ENCODE data around the gene FCMR.

The FCMR gene

DNA sequence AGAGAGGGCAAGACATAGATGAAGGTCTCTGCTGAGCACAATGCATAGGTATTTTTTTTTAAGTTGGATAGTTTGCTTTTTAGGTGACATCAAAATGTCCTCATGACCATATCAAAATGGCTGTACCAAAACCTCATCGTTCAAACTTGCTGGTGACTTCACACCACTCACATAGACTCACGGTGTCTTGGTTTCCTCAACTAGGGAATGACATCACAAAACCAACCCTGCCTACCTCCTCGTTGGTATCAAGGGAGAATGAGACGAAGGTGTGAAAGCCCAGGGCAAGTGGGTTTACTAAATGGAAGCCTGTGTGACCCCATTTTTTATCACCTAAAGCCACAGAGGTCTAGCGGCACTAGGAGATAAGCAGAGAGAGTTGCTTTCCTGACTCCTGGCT, 23.0 kb upstream of the FCMR start:
- Histone ChIP-seq H2BK12ac (ENCODE audit: low read length in 2 of 2) (no peak overlapping the region), H3K79me1 (replicated peaks; ENCODE audit: low read length, poor library complexity, severe bottlenecking) (no peaks in the 10 kb centered on the region), H2AK5ac (ENCODE audit: low read length, severe bottlenecking) (no peak overlapping the region), H2BK120ac (ENCODE audit: low read depth, low read length) (no peak overlapping the region), H3K27ac (ENCODE audit: low read length, poor library complexity, severe bottlenecking) (no peak overlapping the region), H3K4me3 (ENCODE audit: insufficient read depth in 1 of 2, low read depth in 1 of 2, low read length in 2 of 2) (no peak overlapping the region), H3K9ac (ENCODE audit: low read length) (no peak overlapping the region), H4K91ac (ENCODE audit: low read length) (no peak overlapping the region), H3K14ac (ENCODE audit: low read length in 2 of 2) (no peak overlapping the region), H3K4ac (ENCODE audit: low read depth in 1 of 2, low read length in 2 of 2) (no peak overlapping the region), H3K4me2 (ENCODE audit: low read length, poor library complexity, severe bottlenecking) (no peak overlapping the region), H3K9me3 (ENCODE audit: control insufficient read depth, low read length) (peaks cover 3% of the 10 kb centered on the region), H3K23ac (ENCODE audit: low read length in 2 of 2) (no peak overlapping the region), H3K18ac (ENCODE audit: low read depth in 1 of 2, low read length in 2 of 2) (no peak overlapping the region), H2BK5ac (ENCODE audit: low read depth, low read length, poor library complexity, severe bottlenecking) (no peak overlapping the region), H3K27me3 (ENCODE audit: control insufficient read depth in 1 of 2, insufficient read depth in 1 of 2, low read length in 2 of 2) (peaks cover 7 to 79% of the 10 kb centered on the region in 2 experiments), H2AFZ (ENCODE audit: low read depth, low read length) (no peak overlapping the region), H3K4me1 (ENCODE audit: control insufficient read depth, insufficient read depth, low read depth, low read length) (peaks cover 6% of the 10 kb centered on the region), H3K36me3 (ENCODE audit: control insufficient read depth in 1 of 2, insufficient read depth in 2 of 2, low read depth in 1 of 2, low read length in 2 of 2) (no peaks in the 10 kb centered on the region), H4K8ac (ENCODE audit: low read length) (no peak overlapping the region), H2BK15ac (ENCODE audit: low read depth, poor library complexity, severe bottlenecking) (no peak overlapping the region)
- WGBS: 72% methylated on average over 5 of the region's 5 CpGs
- DNase-seq: no peak

DNA sequence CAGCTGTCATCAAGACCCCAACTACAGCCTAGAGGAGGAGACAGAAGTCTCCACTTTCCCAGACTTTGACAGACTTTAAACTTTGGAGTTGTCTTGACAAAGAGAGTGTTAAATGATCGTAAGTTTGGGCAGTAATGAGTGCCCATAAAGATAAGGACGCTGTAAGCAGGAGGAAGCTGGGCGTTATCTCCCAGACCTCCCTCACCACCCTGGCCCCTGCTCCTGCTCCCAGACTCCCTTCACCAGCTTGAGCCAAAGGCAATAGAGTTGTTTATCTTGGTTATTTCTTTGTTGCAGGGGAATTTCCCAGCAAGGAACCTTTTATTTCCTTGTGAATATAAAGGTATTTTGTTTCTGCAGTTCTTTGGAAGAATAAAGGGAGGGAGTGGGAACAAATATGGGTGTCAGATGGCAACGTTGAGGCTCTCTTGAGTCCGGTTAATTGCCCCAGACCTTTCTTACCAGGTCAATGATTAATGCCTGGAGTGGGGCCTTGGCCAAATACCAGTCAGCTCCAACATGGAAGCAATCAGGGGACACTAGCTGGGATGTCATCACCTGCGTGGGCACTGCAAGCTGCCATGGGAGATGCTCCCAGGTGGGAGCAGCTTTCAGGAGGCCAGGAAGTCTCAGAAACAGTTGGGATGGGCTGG, 20.2 kb upstream of the FCMR start:
- Histone ChIP-seq H3K79me1 (replicated peaks; ENCODE audit: low read length, poor library complexity, severe bottlenecking) (no peaks in the 10 kb centered on the region), H3K9ac (ENCODE audit: low read length) (no peak overlapping the region), H2AFZ (ENCODE audit: low read depth, low read length) (no peak overlapping the region), H3K18ac (ENCODE audit: low read depth in 1 of 2, low read length in 2 of 2) (no peak overlapping the region), H3K27ac (ENCODE audit: low read length, poor library complexity, severe bottlenecking) (no peak overlapping the region), H3K4me3 (ENCODE audit: insufficient read depth in 1 of 2, low read depth in 1 of 2, low read length in 2 of 2) (no peak overlapping the region), H2BK12ac (ENCODE audit: low read length in 2 of 2) (no peak overlapping the region), H3K9me3 (ENCODE audit: control insufficient read depth, low read length) (no peaks in the 10 kb centered on the region), H3K23ac (ENCODE audit: low read length in 2 of 2) (no peak overlapping the region), H2BK15ac (ENCODE audit: low read depth, poor library complexity, severe bottlenecking) (no peak overlapping the region), H4K8ac (ENCODE audit: low read length) (no peak overlapping the region), H2BK120ac (ENCODE audit: low read depth, low read length) (no peak overlapping the region), H3K4ac (ENCODE audit: low read depth in 1 of 2, low read length in 2 of 2) (no peak overlapping the region), H2AK5ac (ENCODE audit: low read length, severe bottlenecking) (peak overlapping the region; percentile 72), H3K14ac (ENCODE audit: low read length in 2 of 2) (no peak overlapping the region), H3K36me3 (ENCODE audit: control insufficient read depth in 1 of 2, insufficient read depth in 2 of 2, low read depth in 1 of 2, low read length in 2 of 2) (no peaks in the 10 kb centered on the region), H3K27me3 (ENCODE audit: control insufficient read depth in 1 of 2, insufficient read depth in 1 of 2, low read length in 2 of 2) (peaks cover 7 to 70% of the 10 kb centered on the region in 2 experiments), H2BK5ac (ENCODE audit: low read depth, low read length, poor library complexity, severe bottlenecking) (no peak overlapping the region), H3K4me1 (ENCODE audit: control insufficient read depth, insufficient read depth, low read depth, low read length) (peaks cover 4% of the 10 kb centered on the region), H4K91ac (ENCODE audit: low read length) (no peak overlapping the region), H3K4me2 (ENCODE audit: low read length, poor library complexity, severe bottlenecking) (no peak overlapping the region)
- DNase-seq: no peak
- 64% methylated on average over 3 of the region's 6 CpGs for WGBS

DNA sequence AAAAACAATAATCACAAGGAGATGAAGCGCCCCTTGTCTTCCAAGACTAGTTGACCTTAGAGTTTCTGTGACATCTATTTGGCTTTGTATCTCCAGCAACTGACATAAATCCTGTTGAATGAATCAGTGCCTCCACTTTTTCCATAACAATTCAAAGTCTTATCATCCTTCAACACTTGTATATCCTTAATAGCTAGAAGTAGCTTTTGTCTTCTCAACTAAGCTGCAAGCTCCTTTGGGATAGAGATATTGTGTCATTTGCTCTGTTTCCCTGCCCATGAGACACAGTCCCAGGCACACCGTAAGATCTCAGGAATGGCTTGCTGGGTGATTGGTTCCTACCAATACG, 18.8 kb upstream of the FCMR start:
- 81% methylated on average over 3 of the region's 3 CpGs for WGBS
- Histone ChIP-seq H2BK12ac (ENCODE audit: low read length in 2 of 2) (no peak overlapping the region), H2BK15ac (ENCODE audit: low read depth, poor library complexity, severe bottlenecking) (no peak overlapping the region)

DNA sequence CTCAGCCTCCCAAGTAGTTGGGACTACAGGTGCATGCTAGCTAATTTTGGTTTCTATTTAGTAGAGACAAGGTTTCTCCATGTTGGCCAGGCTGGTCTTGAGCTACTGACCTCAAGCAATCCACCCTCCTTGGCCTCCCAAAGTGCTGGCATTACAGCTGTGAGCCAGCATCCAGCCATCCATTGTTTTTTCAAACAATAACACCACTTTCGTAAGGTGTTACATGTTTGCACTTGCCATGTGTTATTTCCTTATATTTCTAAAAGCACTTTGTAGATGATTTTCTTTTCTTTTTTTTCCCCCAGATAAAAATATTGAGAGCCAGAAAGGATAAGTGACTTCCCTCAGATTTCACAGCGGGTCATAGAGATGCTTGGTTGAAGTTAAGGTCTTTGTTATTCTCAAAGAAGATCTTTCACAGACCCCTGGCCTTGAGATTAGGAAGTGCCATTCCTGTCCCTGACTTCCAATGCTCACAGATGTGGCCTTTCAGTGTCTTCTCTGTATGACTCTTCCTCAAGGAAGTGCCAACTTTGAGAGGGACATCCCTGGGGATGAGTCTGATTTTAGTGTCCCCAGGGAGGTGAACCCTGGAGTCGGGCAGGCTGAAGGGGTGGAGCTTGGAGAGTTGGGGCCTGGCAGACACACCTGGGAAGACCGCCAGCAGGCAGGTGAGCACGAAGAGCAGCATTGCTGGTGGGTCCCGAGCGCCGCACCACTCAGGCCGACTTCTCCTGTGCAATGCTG, 18.3 kb upstream of the FCMR start:
- Histone ChIP-seq H3K4me2 (ENCODE audit: low read length, poor library complexity, severe bottlenecking) (no peak overlapping the region), H3K79me1 (replicated peaks; ENCODE audit: low read length, poor library complexity, severe bottlenecking) (no peaks in the 10 kb centered on the region), H3K4ac (ENCODE audit: low read depth in 1 of 2, low read length in 2 of 2) (no peak overlapping the region), H2BK15ac (ENCODE audit: low read depth, poor library complexity, severe bottlenecking) (no peak overlapping the region), H2BK5ac (ENCODE audit: low read depth, low read length, poor library complexity, severe bottlenecking) (no peak overlapping the region), H3K4me3 (ENCODE audit: insufficient read depth in 1 of 2, low read depth in 1 of 2, low read length in 2 of 2) (no peak overlapping the region), H4K8ac (ENCODE audit: low read length) (no peak overlapping the region), H3K23ac (ENCODE audit: low read length in 2 of 2) (no peak overlapping the region), H3K4me1 (ENCODE audit: control insufficient read depth, insufficient read depth, low read depth, low read length) (peaks cover 2% of the 10 kb centered on the region), H3K36me3 (ENCODE audit: control insufficient read depth in 1 of 2, insufficient read depth in 2 of 2, low read depth in 1 of 2, low read length in 2 of 2) (no peaks in the 10 kb centered on the region), H3K9ac (ENCODE audit: low read length) (no peak overlapping the region), H3K9me3 (ENCODE audit: control insufficient read depth, low read length) (no peaks in the 10 kb centered on the region), H2BK12ac (ENCODE audit: low read length in 2 of 2) (no peak overlapping the region), H3K14ac (ENCODE audit: low read length in 2 of 2) (no peak overlapping the region), H2AFZ (ENCODE audit: low read depth, low read length) (no peak overlapping the region), H3K18ac (ENCODE audit: low read depth in 1 of 2, low read length in 2 of 2) (no peak overlapping the region), H2AK5ac (ENCODE audit: low read length, severe bottlenecking) (peak overlapping the region; percentile 26), H2BK120ac (ENCODE audit: low read depth, low read length) (no peak overlapping the region), H3K27ac (ENCODE audit: low read length, poor library complexity, severe bottlenecking) (no peak overlapping the region), H4K91ac (ENCODE audit: low read length) (no peak overlapping the region), H3K27me3 (ENCODE audit: control insufficient read depth in 1 of 2, insufficient read depth in 1 of 2, low read length in 2 of 2) (peaks cover 2 to 70% of the 10 kb centered on the region in 2 experiments)
- 85% methylated on average over 8 of the region's 9 CpGs for WGBS
- no peak for DNase-seq

More for the DNA sequence above, 18.8 kb upstream of the FCMR start:
- no peak overlapping the region for H2AFZ ChIP-seq (ENCODE audit: low read depth, low read length)
- no peak overlapping the region for H2BK120ac ChIP-seq (ENCODE audit: low read depth, low read length)
- H3K36me3 ChIP-seq (ENCODE audit: control insufficient read depth in 1 of 2, insufficient read depth in 2 of 2, low read depth in 1 of 2, low read length in 2 of 2): no peaks in the 10 kb centered on the region
- H2AK5ac ChIP-seq (ENCODE audit: low read length, severe bottlenecking): no peak overlapping the region
- DNase-seq: no peak
- no peaks in the 10 kb centered on the region for H3K79me1 ChIP-seq (replicated peaks; ENCODE audit: low read length, poor library complexity, severe bottlenecking)
- no peak overlapping the region for H3K4me3 ChIP-seq (ENCODE audit: insufficient read depth in 1 of 2, low read depth in 1 of 2, low read length in 2 of 2)
- no peak overlapping the region for H3K27ac ChIP-seq (ENCODE audit: low read length, poor library complexity, severe bottlenecking)
- peaks cover 7 to 70% of the 10 kb centered on the region in 2 experiments for H3K27me3 ChIP-seq (ENCODE audit: control insufficient read depth in 1 of 2, insufficient read depth in 1 of 2, low read length in 2 of 2)
- no peak overlapping the region for H3K4me2 ChIP-seq (ENCODE audit: low read length, poor library complexity, severe bottlenecking)
- H3K18ac ChIP-seq (ENCODE audit: low read depth in 1 of 2, low read length in 2 of 2): no peak overlapping the region
- no peak overlapping the region for H4K91ac ChIP-seq (ENCODE audit: low read length)
- H3K23ac ChIP-seq (ENCODE audit: low read length in 2 of 2): no peak overlapping the region
- H3K4ac ChIP-seq (ENCODE audit: low read depth in 1 of 2, low read length in 2 of 2): no peak overlapping the region
- H3K9me3 ChIP-seq (ENCODE audit: control insufficient read depth, low read length): no peaks in the 10 kb centered on the region
- no peak overlapping the region for H2BK5ac ChIP-seq (ENCODE audit: low read depth, low read length, poor library complexity, severe bottlenecking)
- no peak overlapping the region for H3K14ac ChIP-seq (ENCODE audit: low read length in 2 of 2)
- H3K9ac ChIP-seq (ENCODE audit: low read length): no peak overlapping the region
- no peak overlapping the region for H4K8ac ChIP-seq (ENCODE audit: low read length)
- peaks cover 4% of the 10 kb centered on the region for H3K4me1 ChIP-seq (ENCODE audit: control insufficient read depth, insufficient read depth, low read depth, low read length)
